ENCODE results near the gene CKAP2L. TPM values are rescaled to one million over a fixed set of nuclear protein-coding genes. Genes with fewer than 3 reads are reported as not detected.

The CKAP2L gene
- total RNA-seq, 3 donors from 2014 or later (not counting 1 experiment from before 2014, with no cell fraction given): 1.2 to 3.4 (median 1.2) TPM

DNA sequence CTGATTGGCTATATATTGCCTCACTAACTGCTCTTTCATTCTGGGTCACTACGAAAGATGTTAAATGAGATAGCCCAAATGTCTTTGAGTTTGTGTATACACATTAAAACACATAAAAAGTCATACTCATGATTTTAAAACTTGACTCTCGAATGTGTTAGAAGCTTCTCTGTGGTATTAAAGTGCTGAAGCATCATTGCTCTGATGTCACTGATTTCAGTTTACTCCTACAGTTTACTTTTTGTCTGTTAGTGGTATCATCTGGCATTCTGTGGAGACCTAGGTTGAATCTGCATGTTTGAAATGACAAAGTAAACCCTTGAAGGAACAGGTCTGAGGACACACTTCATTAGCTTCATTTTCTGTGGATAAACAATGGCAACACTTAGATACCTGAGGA, 32.9 kb downstream of the CKAP2L start:
- no peak overlapping the region for H3K4me3 ChIP-seq (ENCODE audit: low read length)

DNA sequence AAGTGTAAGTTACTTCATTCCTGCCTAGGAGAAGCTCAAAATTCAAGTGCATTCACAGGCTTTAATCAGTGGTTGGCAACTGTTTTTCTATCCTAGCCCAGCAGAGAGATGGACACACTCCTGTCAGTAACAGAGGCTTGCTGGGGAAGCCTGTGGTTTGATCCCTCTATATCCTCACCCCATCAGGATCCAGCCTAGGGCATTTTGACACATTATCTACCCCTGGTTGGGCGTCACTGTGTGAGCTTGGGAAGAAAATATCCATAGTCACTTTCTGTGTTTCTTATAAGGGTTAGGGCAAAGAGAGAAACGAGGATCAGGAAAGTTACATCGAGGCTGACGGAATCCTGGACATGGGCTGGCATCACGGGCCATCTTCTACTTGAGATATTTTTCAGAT, 33.6 kb downstream of the CKAP2L start:
- no peak overlapping the region for H3K4me3 Mint-ChIP-seq

More for the DNA sequence above, 32.9 kb downstream of the CKAP2L start:
- DNase-seq: no peak
- ATAC-seq: no peak
- Mint-ChIP-seq H3K9me3 (no peaks in the 10 kb centered on the region), H3K4me3 (no peak overlapping the region), H3K4me1 (peaks cover 5 to 7% of the 10 kb centered on the region in 2 donors), H3K36me3 (no peaks in the 10 kb centered on the region), H3K27ac (no peak overlapping the region), H3K27me3 (ENCODE audit: low read depth in 2 of 2) (no peaks in the 10 kb centered on the region)
- Histone ChIP-seq H3K9me3 (ENCODE audit: control insufficient read depth, insufficient read depth, low read length) (no peaks in the 10 kb centered on the region), H3K36me3 (ENCODE audit: control insufficient read depth, insufficient read depth, low read length) (no peaks in the 10 kb centered on the region), H3K27me3 (ENCODE audit: control insufficient read depth, insufficient read depth, low read length) (no peaks in the 10 kb centered on the region), H3K4me1 (ENCODE audit: control insufficient read depth, insufficient read depth, low read length) (peaks cover 7% of the 10 kb centered on the region), H3K27ac (ENCODE audit: low read length) (no peak overlapping the region)
- intact Hi-C loops (cut with micrococcal nuclease): no loop called here
- no peak for TF ChIP-seq CTCF (IDR thresholded peaks at IDR 0.05)
- no CpG with 5 or more reads among the region's 2 CpGs for whole genome bisulfite sequencing (ENCODE audit: insufficient coverage)

GRCh38 chr2:112730216-112730615, 34.2 kb downstream of the CKAP2L start:
- intact Hi-C loops (cut with micrococcal nuclease): no loop called here
- no peak overlapping the region for H3K4me3 Mint-ChIP-seq
- H3K4me1 Mint-ChIP-seq: peaks cover 8 to 9% of the 10 kb centered on the region in 2 donors
- no peak for ATAC-seq
- no peak overlapping the region for H3K27ac Mint-ChIP-seq
- Histone ChIP-seq H3K9me3 (ENCODE audit: control insufficient read depth, insufficient read depth, low read length) (no peaks in the 10 kb centered on the region), H3K4me3 (ENCODE audit: low read length) (no peak overlapping the region), H3K36me3 (ENCODE audit: control insufficient read depth, insufficient read depth, low read length) (no peaks in the 10 kb centered on the region), H3K27me3 (ENCODE audit: control insufficient read depth, insufficient read depth, low read length) (no peaks in the 10 kb centered on the region), H3K27ac (ENCODE audit: low read length) (no peak overlapping the region), H3K4me1 (ENCODE audit: control insufficient read depth, insufficient read depth, low read length) (peaks cover 12% of the 10 kb centered on the region)
- no peak for DNase-seq
- TF ChIP-seq CTCF (IDR thresholded peaks at IDR 0.05): no peak
- no peaks in the 10 kb centered on the region for H3K36me3 Mint-ChIP-seq
- no peaks in the 10 kb centered on the region for H3K9me3 Mint-ChIP-seq
- H3K27me3 Mint-ChIP-seq (ENCODE audit: low read depth in 2 of 2): no peaks in the 10 kb centered on the region
- 95% methylated on average over 8 of the region's 8 CpGs for WGBS (ENCODE audit: insufficient coverage)

More for the DNA sequence above, 33.6 kb downstream of the CKAP2L start:
- H3K36me3 Mint-ChIP-seq: no peaks in the 10 kb centered on the region
- ATAC-seq (no peak), DNase-seq (no peak)
- Histone ChIP-seq H3K27ac (ENCODE audit: low read length) (no peak overlapping the region), H3K4me1 (ENCODE audit: control insufficient read depth, insufficient read depth, low read length) (peaks cover 12% of the 10 kb centered on the region), H3K9me3 (ENCODE audit: control insufficient read depth, insufficient read depth, low read length) (no peaks in the 10 kb centered on the region), H3K36me3 (ENCODE audit: control insufficient read depth, insufficient read depth, low read length) (no peaks in the 10 kb centered on the region), H3K27me3 (ENCODE audit: control insufficient read depth, insufficient read depth, low read length) (no peaks in the 10 kb centered on the region), H3K4me3 (ENCODE audit: low read length) (no peak overlapping the region)
- intact Hi-C loops (cut with micrococcal nuclease): no loop called here
- WGBS (ENCODE audit: insufficient coverage): 94% methylated on average over 4 of the region's 5 CpGs
- no peaks in the 10 kb centered on the region for H3K27me3 Mint-ChIP-seq (ENCODE audit: low read depth in 2 of 2)
- H3K4me1 Mint-ChIP-seq: peaks cover 8 to 9% of the 10 kb centered on the region in 2 donors
- no peak overlapping the region for H3K27ac Mint-ChIP-seq
- H3K9me3 Mint-ChIP-seq: no peaks in the 10 kb centered on the region
- no peak for TF ChIP-seq CTCF (IDR thresholded peaks at IDR 0.05)

All from natural killer cell (primary cell).